ENCODE results near the gene ATP5F1E. TPM values are rescaled to one million over a fixed set of nuclear protein-coding genes. Genes with fewer than 3 reads are reported as not detected.
A peak's percentile ranks its signal among the peaks of the same experiment; 100 is the strongest.
"Not testable (repeated sequence)": the region's sequence is repeated elsewhere in the genome, so short reads cannot be mapped to it uniquely, and the experiment has no call there.

The ATP5F1E gene
- total RNA-seq, 2 experiments from 2014 or later = 67.4 to 68.8 TPM

- ChIA-PET CTCF (interaction anchor here (0.9 kb wide), 1 partner anchor 12 kb away, joined by 3 read pairs; no protein-coding TSS in a partner anchor), POLR2A (interaction anchor here (0.7 to 1.4 kb wide), 6 partner anchors 9 to 19 kb away, joined by 3 to 5 read pairs (median 3); partner anchors contain the start of gene ATP5F1E)
- no peak for DNase-seq
- Mint-ChIP-seq H3K4me3 (no peak overlapping the region), H3K27me3 (no peaks in the 10 kb centered on the region), H3K36me3 (ENCODE audit: low read depth) (no peaks in the 10 kb centered on the region), H3K9me3 (no peaks in the 10 kb centered on the region), H3K4me1 (ENCODE audit: low read depth) (peaks cover 39% of the 10 kb centered on the region), H3K27ac (no peak overlapping the region)
- TF ChIP-seq CTCF (IDR thresholded peaks at IDR 0.05) = no peak
- intact Hi-C loops (cut with micrococcal nuclease) = no loop called here
- ATAC-seq = no peak
Observed at GRCh38 chr20:59014680-59015389, 17.3 kb downstream of the ATP5F1E start.

GRCh38 chr20:59013959-59014608 lies 18.1 kb downstream of the ATP5F1E start:
- ChIA-PET CTCF (interaction anchor here (0.9 kb wide), 1 partner anchor 12 kb away, joined by 3 read pairs; no protein-coding TSS in a partner anchor), POLR2A (interaction anchor here (0.7 to 1.4 kb wide), 4 partner anchors 9 to 14 kb away, joined by 3 read pairs; no protein-coding TSS in a partner anchor)
- ATAC-seq (peak; percentile 43), DNase-seq (peak; percentile 30)
- H3K27ac Mint-ChIP-seq = no peak overlapping the region
- intact Hi-C loops (cut with micrococcal nuclease) = no loop called here
- H3K9me3 Mint-ChIP-seq = no peaks in the 10 kb centered on the region
- no peaks in the 10 kb centered on the region for H3K27me3 Mint-ChIP-seq
- H3K4me1 Mint-ChIP-seq (ENCODE audit: low read depth) = peaks cover 39% of the 10 kb centered on the region
- no peaks in the 10 kb centered on the region for H3K36me3 Mint-ChIP-seq (ENCODE audit: low read depth)
- H3K4me3 Mint-ChIP-seq = no peak overlapping the region
- TF ChIP-seq CTCF (IDR thresholded peaks at IDR 0.05) = no peak

- DNase-seq (no peak), ATAC-seq (no peak)
- POLR2A ChIA-PET = interaction anchor here (1.3 to 1.4 kb wide), 2 partner anchors 9 to 11 kb away, joined by 3 read pairs; no protein-coding TSS in a partner anchor
- no peaks in the 10 kb centered on the region for H3K36me3 Mint-ChIP-seq (ENCODE audit: low read depth)
- TF ChIP-seq CTCF (IDR thresholded peaks at IDR 0.05) = no peak
- H3K9me3 Mint-ChIP-seq = no peaks in the 10 kb centered on the region
- H3K27ac Mint-ChIP-seq = no peak overlapping the region
- peaks cover 39% of the 10 kb centered on the region for H3K4me1 Mint-ChIP-seq (ENCODE audit: low read depth)
- no peak overlapping the region for H3K4me3 Mint-ChIP-seq
- CTCF ChIA-PET = no interaction called here
- H3K27me3 Mint-ChIP-seq = no peaks in the 10 kb centered on the region
- intact Hi-C loops (cut with micrococcal nuclease) = no loop called here
Observed at GRCh38 chr20:59013031-59013951, 18.8 kb downstream of the ATP5F1E start.

- H3K4me1 Mint-ChIP-seq (ENCODE audit: low read depth) = peaks cover 36% of the 10 kb centered on the region
- POLR2A ChIA-PET; H3K9me3 Mint-ChIP-seq; H3K27me3 Mint-ChIP-seq; H3K4me3 Mint-ChIP-seq; H3K36me3 Mint-ChIP-seq (ENCODE audit: low read depth); intact Hi-C loops (cut with micrococcal nuclease); H3K27ac Mint-ChIP-seq; ATAC-seq; DNase-seq: not testable (repeated sequence)
- CTCF ChIA-PET = interaction anchor here (1.0 kb wide), 1 partner anchor 15 kb away, joined by 4 read pairs; no protein-coding TSS in a partner anchor
Observed at GRCh38 chr20:59011874-59012157, 20.3 kb downstream of the ATP5F1E start.
